Progenitor cell of endocrine pancreas (in vitro differentiated cells): Measurements from ENCODE around the gene EVL. TPM values are rescaled to one million over a fixed set of nuclear protein-coding genes. Genes with fewer than 3 reads are reported as not detected.

ENCODE experiments used
- DNase-seq: peaks from one replicate; pipeline ENCODE4 v3.0.0; 2021; ENCODE audit warnings: low spot score; ENCODE audit not compliant: unreplicated experiment
- H3K27ac Mint-ChIP-seq: 2 replicates; pipeline ENCODE4 v1.8.0; 2021; ENCODE audit warnings: mild to moderate bottlenecking, moderate library complexity, mixed read lengths
- H3K27me3 Mint-ChIP-seq: 2 replicates; pipeline ENCODE4 v1.8.0; 2021; ENCODE audit warnings: mixed read lengths
- H3K36me3 Mint-ChIP-seq: 2 replicates; pipeline ENCODE4 v1.8.0; 2022; ENCODE audit warnings: mixed read lengths; ENCODE audit not compliant: insufficient read depth
- H3K4me1 Mint-ChIP-seq: 2 replicates; pipeline ENCODE4 v1.8.0; 2021; ENCODE audit warnings: low read depth, mixed read lengths
- H3K4me3 Mint-ChIP-seq: 2 replicates; pipeline ENCODE4 v1.8.0; 2021; ENCODE audit warnings: low read depth, mild to moderate bottlenecking, moderate library complexity, mixed read lengths
- H3K9me3 Mint-ChIP-seq: 2 replicates; pipeline ENCODE4 v1.8.0; 2021; ENCODE audit warnings: low read depth, mixed read lengths
- total RNA-seq: library from RNA; stranded (reverse); gene quantifications from 2 replicates; pipeline ENCODE4 v1.2.1, GENCODE V29; 2021
- TF ChIP-seq, protein P1 (sequence below): fragments of 200-600 bp; sonication (generic); IDR thresholded peaks from one replicate; pipeline ENCODE4 v1.5.0; 2021; ENCODE audit warnings: antibody characterized with exemption, mild to moderate bottlenecking; ENCODE audit not compliant: unreplicated experiment

Gene EVL
- total RNA-seq, 1 donor from 2014 or later = 207 TPM

DNA sequence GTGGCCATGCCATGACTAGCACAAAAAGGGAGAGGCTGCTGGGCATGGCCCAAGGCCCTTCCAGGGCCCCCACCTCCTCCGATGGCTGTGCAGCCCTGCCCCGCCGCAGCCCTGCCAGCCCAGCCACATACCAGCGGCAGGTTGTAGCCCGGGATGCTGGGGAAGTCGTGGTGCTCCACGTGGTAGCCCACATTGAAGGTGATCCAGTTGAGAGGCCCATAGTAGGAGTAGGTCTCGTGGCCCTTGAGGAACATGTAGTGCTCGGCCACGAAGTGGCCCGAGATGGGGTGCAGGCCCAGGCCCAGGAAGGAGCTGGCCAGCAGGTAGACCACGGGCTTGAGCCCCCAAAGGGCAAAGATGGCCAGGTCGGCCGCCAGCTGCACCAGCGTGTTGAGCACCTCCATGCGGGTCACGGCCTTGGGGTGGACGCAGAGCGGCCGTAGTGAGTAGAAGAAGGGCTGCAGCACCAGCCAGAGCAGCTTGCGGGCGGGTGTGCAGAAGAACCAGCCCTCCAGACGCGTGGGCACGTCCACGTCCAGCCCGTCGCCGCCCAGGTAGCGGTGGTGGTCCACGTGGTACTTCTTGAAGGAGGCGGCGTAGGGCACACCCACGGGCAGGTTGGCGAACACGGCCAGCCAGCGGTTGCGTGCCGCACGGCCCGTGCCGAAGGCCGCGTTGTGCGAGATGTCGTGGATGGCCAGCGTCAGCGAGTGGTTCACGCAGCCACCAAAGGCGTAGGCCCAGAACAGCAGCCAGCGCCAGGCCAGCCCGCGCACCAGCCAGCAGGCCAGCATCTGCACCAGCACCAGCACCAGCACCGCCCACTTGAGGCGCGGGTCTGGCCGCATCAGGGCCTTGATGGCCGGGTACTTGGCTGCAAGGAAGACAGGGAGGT, 83.9 kb downstream of the EVL start:
- TF ChIP-seq, protein P1, sequence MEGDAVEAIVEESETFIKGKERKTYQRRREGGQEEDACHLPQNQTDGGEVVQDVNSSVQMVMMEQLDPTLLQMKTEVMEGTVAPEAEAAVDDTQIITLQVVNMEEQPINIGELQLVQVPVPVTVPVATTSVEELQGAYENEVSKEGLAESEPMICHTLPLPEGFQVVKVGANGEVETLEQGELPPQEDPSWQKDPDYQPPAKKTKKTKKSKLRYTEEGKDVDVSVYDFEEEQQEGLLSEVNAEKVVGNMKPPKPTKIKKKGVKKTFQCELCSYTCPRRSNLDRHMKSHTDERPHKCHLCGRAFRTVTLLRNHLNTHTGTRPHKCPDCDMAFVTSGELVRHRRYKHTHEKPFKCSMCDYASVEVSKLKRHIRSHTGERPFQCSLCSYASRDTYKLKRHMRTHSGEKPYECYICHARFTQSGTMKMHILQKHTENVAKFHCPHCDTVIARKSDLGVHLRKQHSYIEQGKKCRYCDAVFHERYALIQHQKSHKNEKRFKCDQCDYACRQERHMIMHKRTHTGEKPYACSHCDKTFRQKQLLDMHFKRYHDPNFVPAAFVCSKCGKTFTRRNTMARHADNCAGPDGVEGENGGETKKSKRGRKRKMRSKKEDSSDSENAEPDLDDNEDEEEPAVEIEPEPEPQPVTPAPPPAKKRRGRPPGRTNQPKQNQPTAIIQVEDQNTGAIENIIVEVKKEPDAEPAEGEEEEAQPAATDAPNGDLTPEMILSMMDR = no peak
- peaks cover 3% of the 10 kb centered on the region for H3K27me3 Mint-ChIP-seq
- no peak overlapping the region for H3K4me3 Mint-ChIP-seq
- DNase-seq = no peak
- H3K27ac Mint-ChIP-seq = no peak overlapping the region
- no peaks in the 10 kb centered on the region for H3K36me3 Mint-ChIP-seq
- no peaks in the 10 kb centered on the region for H3K9me3 Mint-ChIP-seq
- peaks cover 4% of the 10 kb centered on the region for H3K4me1 Mint-ChIP-seq

DNA sequence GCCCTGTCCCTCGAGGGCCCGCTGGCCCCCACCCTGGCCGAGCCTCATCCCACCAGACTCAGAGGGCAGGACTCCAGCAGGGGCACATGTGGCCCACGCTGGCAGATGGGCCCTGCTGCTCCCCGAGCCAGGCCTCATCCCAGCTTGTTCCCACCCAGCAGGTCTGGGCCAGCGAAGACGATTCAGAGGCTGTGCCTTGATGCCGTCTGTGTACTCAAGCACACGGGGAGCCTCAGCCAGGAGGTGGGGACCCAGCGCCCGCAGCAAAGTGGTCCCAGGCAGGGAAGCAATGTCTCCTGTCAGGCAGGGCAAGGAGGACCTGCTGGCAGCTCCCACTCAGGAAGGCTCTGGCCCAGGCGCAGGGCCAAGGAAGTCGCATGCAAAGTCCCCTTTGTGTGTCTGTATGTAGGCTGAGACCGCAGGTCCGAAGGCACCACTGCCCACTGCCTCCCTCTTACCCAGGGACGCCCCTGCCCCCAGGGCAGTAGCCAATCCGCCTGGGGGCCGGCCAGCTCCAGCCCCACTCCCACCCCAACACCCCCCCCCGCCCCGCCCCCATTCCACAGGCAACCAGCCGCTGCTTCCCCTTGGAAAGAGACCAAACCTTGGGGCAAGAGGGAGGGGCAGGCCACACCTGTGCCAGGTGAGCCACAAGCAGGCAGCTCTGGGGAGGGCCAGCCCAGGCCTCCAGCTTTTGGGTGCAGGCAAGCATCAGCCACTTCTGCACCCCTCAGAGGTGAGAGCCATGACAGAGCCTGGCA, 84.8 kb downstream of the EVL start:
- Mint-ChIP-seq H3K27ac (no peak overlapping the region), H3K4me1 (peaks cover 2% of the 10 kb centered on the region), H3K9me3 (peaks cover 2% of the 10 kb centered on the region), H3K27me3 (peaks cover 3% of the 10 kb centered on the region), H3K4me3 (no peak overlapping the region), H3K36me3 (peaks cover 2% of the 10 kb centered on the region)
- DNase-seq = no peak
- TF ChIP-seq, protein P1 = no peak

DNA sequence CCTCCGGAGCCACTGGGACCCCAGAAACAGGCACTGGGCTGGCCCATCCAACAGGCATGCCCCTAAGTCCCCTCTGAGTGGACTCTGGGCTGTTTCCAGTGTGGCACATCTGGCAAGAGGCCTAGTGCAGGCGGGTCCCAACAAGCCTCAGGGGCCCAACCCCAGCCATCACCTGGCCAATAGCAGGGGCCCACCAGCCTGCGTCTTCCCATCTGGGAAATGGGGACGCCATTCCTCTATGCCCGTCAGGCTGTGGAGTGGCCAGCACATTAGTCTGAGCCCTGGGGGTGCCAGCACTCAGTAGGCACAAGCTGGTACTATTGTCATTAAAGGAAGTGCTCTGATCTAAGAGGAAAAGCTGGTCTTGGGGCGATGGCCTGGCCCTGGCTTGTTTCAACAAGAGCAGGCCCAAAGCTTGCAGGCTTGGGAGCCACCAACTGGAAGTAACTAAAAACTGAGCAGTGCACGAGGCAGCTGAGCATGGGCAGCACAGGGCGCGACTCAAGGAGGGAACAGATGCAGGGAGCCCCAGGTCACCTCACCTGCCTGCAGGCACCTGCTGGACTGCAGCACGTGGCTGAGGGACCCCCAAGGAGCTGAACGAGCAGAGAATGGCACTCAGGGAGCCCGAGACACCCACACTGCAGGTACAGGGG, 85.8 kb downstream of the EVL start:
- Mint-ChIP-seq H3K36me3 (peaks cover 2% of the 10 kb centered on the region), H3K4me1 (peaks cover 8% of the 10 kb centered on the region), H3K27me3 (peaks cover 3% of the 10 kb centered on the region), H3K27ac (no peak overlapping the region), H3K4me3 (no peak overlapping the region), H3K9me3 (peaks cover 5% of the 10 kb centered on the region)
- TF ChIP-seq, protein P1 = no peak
- no peak for DNase-seq

DNA sequence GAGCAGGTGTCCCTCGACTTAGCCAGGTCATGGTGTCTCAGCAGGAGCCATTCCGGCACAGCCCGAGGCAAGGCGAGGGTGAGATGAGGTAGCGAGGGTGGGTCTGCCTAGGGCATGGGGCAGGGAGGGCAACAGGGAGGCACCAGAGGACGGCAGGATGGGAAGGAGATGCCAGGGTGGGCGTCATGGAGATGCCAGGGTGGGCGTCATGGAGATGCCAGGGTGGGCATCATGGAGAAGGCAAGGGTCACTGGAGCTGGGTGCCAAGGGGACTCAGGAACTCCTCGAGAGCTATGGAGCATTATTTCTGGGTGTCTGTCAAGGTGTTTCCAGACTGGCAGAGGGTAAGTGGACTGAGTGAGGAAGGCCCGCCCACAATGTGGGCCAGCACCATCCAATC, 86.9 kb downstream of the EVL start:
- Mint-ChIP-seq H3K4me1 (peaks cover 10% of the 10 kb centered on the region), H3K4me3 (no peak overlapping the region), H3K27ac (no peak overlapping the region), H3K27me3 (peaks cover 5% of the 10 kb centered on the region), H3K9me3 (peaks cover 5% of the 10 kb centered on the region), H3K36me3 (peaks cover 2% of the 10 kb centered on the region)
- no peak for DNase-seq
- TF ChIP-seq, protein P1 = no peak

DNA sequence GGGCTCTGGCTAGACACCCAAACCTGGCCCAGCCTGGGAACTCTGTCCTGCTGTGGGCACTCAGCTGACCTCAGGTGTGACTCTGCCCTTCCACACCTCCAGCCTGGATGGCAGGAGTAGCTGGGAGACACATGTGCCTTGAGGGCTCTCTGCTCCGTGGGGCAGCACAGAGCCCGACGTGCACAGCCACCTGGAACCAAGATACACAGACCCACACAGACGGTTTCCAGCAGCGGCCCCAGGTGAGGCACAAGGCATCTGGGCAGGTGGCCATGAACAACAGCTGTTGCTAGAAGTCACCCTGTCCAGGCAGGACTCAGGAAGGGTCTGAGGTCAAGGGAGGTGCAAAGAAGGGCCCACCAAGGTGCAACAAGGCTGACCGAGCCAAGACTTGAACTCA, 88.3 kb downstream of the EVL start:
- peaks cover 2% of the 10 kb centered on the region for H3K36me3 Mint-ChIP-seq
- H3K27me3 Mint-ChIP-seq = peaks cover 16% of the 10 kb centered on the region
- peaks cover 10% of the 10 kb centered on the region for H3K4me1 Mint-ChIP-seq
- no peak for DNase-seq
- no peak overlapping the region for H3K4me3 Mint-ChIP-seq
- peaks cover 5% of the 10 kb centered on the region for H3K9me3 Mint-ChIP-seq
- H3K27ac Mint-ChIP-seq = no peak overlapping the region
- TF ChIP-seq, protein P1 = no peak
